HCT116 (cell line): ENCODE measurements around the gene SEMA6D.

Experiments used
- CEBPB ChIP-seq: IDR thresholded peaks from 2 replicates; pipeline ENCODE4 v1.6.1; 2012; ENCODE audit warnings: low read depth
- EZH2phosphoT487 ChIP-seq: fragments of 200-600 bp; IDR thresholded peaks from 2 replicates; pipeline ENCODE4 v1.6.1; 2018; ENCODE audit warnings: antibody characterized with exemption, borderline replicate concordance
- POLR2A ChIP-seq: IDR thresholded peaks from 2 replicates; pipeline ENCODE4 v1.7.0; 2011; ENCODE audit warnings: borderline replicate concordance; ENCODE audit not compliant: insufficient read depth, insufficient read length; ENCODE audit errors: extremely low read depth
- TF ChIP-seq, protein P1 (sequence below), 3 experiments: fragments of 200-600 bp in 1 of 3; sonication (generic) in 1 of 3; IDR thresholded peaks in 2 of 3; conservative IDR thresholded peaks in 1 of 3; 2 replicates each; pipeline ENCODE4 v1.5.1; 2012 to 2017; ENCODE audit warnings: low read depth in 2 of 3, low read length in 2 of 3, antibody characterized with exemption in 1 of 3, borderline replicate concordance in 1 of 3, control low read depth in 1 of 3, mild to moderate bottlenecking in 1 of 3, mixed read lengths in 1 of 3, mixed run types in 1 of 3, moderate library complexity in 1 of 3; ENCODE audit not compliant: insufficient read depth in 1 of 3

DNA sequence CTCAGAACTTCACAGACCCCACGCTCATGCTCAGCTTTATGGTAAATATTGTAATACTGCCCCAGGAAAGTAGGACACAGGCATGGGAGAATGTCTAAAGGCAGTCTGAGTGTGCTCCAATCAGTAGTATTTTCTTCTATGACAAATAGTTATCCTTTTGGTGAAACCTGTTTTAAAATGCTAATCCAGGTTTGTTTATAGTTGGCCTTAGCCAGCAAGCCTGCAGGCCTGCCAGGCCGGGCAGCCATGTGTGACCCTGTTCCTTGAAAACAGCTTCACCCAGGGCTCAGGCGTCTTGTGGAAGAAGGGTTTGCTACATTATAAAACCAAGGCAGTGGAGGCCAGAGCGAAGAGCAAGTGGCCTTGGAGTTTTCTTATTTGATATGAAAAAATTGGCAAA lies 104.7 kb downstream of the SEMA6D start:
- TF ChIP-seq EZH2phosphoT487 = no peak
- no peak for TF ChIP-seq POLR2A
- no peak for TF ChIP-seq CEBPB
- TF ChIP-seq, protein P1, sequence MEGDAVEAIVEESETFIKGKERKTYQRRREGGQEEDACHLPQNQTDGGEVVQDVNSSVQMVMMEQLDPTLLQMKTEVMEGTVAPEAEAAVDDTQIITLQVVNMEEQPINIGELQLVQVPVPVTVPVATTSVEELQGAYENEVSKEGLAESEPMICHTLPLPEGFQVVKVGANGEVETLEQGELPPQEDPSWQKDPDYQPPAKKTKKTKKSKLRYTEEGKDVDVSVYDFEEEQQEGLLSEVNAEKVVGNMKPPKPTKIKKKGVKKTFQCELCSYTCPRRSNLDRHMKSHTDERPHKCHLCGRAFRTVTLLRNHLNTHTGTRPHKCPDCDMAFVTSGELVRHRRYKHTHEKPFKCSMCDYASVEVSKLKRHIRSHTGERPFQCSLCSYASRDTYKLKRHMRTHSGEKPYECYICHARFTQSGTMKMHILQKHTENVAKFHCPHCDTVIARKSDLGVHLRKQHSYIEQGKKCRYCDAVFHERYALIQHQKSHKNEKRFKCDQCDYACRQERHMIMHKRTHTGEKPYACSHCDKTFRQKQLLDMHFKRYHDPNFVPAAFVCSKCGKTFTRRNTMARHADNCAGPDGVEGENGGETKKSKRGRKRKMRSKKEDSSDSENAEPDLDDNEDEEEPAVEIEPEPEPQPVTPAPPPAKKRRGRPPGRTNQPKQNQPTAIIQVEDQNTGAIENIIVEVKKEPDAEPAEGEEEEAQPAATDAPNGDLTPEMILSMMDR (IDR thresholded peaks at IDR 0.05 in 2 of 3, conservative IDR thresholded peaks at IDR 0.05 in 1 of 3; ENCODE audit: borderline replicate concordance in 1 of 3, insufficient read depth in 1 of 3, low read depth in 2 of 3, low read length in 2 of 3) = no peak
